Measurements from ENCODE around the gene CDC42SE2. TPM values are rescaled to one million over a fixed set of nuclear protein-coding genes. Genes with fewer than 3 reads are reported as not detected.
"Not testable (repeated sequence)": the region's sequence is repeated elsewhere in the genome, so short reads cannot be mapped to it uniquely, and the experiment has no call there.

Gene CDC42SE2
- total RNA-seq, 1 donor from 2014 or later, result 8.6 TPM

DNA sequence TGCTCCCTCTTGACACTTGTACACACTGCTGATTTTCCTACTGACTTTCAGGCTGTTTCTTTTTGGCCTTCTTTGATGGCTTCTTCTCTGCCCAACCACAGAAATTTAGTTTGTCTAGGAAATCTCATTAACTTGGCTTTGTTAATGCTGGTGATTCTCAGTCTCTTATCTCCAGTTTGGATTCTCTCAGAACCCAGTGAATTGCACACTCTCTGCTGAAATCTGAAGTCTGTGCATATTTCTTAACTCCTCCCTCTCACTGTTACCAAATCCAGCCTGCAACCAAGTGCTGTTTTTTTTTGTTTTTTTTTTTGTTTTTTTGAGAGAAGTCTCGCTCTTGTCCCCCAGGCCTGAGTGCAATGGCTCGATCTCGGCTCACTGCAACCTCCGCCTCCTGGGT lies 117.2 kb downstream of the CDC42SE2 start:
- DNase-seq (ENCODE audit: low spot score), result no peak
- intact Hi-C loops (cut with DNase I), result loop anchor here (10.0 kb wide), 1 partner anchor 216 kb away; the partner anchor contains the start of gene HINT1

DNA sequence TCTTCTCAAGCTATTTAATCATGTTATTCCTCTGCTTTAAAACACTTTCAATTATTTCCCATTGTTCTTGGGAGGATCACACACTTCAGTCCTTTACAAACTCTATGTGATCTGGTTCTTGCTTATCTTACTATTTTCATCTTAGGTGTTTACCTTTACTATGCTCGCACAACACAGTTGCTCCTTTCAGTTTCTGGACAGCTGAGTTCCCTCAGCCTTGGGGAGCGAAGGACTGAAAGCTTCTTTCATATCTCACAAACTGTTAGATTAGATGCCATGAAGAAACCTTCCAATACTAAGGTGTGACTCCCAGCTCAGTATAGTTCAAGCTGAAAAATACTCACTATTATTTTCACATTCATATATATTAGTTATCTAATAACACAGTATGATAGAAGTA lies 117.9 kb downstream of the CDC42SE2 start:
- intact Hi-C loops (cut with DNase I), result loop anchor here (10.0 kb wide), 1 partner anchor 217 kb away; the partner anchor contains the start of gene HINT1
- no peak for DNase-seq (ENCODE audit: low spot score)

DNA sequence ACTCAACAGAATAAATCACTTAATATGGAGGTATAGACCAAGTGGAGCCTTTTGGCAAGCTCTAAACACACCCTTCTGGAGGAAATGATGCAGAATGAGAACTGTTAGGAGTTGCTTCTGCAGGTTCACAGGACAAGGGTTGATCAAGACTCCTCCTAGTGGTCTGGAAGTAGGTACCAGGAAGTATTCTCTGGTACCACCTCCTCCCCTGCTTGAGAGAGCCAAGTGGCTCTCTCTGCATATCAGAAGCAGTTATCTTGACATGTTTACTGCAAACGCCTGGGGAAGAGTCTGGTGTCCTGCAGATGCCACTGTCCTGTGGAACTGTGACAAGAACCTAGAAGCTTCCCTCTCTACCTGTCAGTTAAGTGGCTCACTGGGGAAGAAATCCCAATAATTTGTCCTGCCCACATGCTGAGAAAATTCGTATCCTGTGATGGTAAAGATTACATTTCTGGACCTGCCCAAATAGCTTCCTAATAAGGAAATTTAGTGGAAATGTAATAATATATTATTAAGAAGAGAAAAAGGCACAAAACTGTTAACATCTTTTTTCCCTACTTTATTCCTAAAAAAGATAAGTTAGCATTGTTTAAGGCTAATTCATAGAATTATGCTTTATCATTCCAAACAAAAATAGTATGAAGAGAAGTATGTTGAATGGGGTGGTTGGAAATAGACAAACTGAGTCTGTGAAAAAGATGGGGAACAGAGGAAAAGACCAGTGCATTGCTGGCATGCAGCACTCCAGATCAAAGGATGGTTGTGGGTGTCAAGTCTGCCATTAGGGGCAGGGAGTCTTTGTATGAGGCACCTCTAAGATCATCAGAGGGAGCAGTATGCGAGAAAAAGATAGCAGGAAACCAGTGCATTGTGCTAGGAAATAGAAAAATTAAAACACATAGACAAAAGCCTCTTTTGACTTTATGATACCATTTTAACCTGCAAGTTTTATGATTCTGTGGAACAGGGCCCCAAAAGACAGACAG lies 118.8 kb downstream of the CDC42SE2 start:
- DNase-seq (ENCODE audit: low spot score), result no peak
- intact Hi-C loops (cut with DNase I), result loop anchor here (10.0 kb wide), 1 partner anchor 218 kb away; the partner anchor contains the start of gene HINT1

DNA sequence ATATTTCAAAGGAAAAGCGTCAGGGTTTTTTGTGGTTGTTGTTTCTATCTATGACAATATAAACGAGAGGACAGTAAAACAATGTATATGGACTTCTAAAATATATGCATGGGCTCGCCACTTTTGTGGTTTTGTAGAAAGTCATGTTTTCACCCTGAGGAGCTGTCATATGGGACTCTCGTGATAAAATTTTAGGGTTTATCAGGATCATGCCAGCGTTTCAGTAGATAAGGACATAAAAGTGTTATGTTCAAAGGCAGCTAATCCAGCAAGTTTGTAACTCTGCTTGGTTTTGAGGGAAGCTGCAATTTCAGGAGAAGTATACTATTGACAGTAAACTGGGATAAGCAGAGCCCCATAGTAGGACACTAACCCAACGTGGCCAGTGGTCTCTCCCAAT lies 120.3 kb downstream of the CDC42SE2 start:
- intact Hi-C loops (cut with DNase I), result loop anchor here (10.0 kb wide), 1 partner anchor 219 kb away; the partner anchor contains the start of gene HINT1

DNA sequence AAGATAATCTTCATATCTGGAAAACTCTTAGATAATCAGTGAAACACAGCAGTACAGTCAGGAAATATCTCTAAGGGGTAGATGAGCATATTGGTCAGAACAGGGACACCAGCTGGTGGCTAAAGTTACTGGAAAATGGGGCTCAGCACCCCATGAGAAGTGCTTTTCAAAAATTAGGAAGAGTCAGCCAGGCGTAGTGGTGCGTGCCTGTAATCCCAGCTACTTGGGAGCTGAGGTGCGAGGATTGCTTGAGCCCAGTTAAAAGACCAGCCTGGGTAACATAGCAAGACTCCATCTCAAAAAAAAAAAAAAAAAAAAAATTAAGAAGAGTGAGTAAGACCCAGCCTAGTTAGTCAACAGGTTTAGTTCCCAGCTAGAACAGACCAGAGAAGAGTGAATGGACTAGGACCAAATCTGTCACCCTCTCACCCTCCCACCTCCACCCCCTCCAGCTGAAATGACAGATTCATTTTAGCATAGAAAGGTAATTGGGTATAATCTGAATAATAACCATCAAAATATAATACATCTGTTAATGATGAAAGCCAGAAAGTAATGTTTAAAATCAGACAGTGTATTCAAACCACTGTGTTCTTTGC lies 120.9 kb downstream of the CDC42SE2 start:
- no peak for DNase-seq (ENCODE audit: low spot score)
- intact Hi-C loops (cut with DNase I), result loop anchor here (10.0 kb wide), 1 partner anchor 220 kb away; the partner anchor contains the start of gene HINT1

More for the DNA sequence above, 120.3 kb downstream of the CDC42SE2 start:
- DNase-seq (ENCODE audit: low spot score), result no peak

DNA sequence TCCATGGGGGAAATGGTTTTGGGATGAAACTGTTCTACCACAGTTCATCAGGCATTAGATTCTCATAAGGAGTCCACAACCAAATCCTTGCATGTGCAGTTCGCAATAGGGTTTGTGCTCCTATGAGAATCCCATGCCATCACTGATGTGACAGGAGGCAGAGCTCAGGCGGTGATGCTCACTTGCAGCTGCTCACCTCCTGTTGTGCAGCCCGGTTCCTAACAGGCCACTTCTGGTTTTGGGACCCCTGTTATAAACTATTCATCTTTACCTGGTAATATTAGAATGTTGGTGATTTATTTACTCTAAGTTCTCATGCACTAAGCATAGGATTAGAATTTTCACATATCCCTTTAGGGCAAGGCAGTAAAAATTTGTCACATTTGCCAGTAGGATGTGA lies 122.3 kb downstream of the CDC42SE2 start:
- intact Hi-C loops (cut with DNase I), result loop anchor here (10.0 kb wide), 1 partner anchor 221 kb away; the partner anchor contains the start of gene HINT1
- no peak for DNase-seq (ENCODE audit: low spot score)

DNA sequence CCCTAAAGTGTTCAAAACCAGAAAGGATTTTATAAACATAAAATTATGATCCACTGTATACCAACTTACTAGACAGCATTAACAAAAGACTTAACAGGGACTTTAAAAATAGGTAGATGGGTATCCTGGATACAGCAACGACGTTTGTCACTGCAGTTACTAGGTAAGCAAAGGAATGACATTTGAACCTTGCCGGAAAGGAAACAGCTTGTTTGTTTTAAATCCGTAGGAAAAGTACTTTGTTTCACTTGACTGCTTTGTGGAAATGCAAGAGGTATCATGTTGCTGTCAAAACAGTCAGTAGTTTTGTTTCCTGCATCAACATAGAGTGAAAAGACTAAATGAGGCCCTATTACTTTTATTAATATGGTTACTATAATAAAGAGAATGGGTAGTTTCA lies 122.9 kb downstream of the CDC42SE2 start:
- intact Hi-C loops (cut with DNase I), result loop anchor here (10.0 kb wide), 1 partner anchor 222 kb away; the partner anchor contains the start of gene HINT1
- no peak for DNase-seq (ENCODE audit: low spot score)

DNA sequence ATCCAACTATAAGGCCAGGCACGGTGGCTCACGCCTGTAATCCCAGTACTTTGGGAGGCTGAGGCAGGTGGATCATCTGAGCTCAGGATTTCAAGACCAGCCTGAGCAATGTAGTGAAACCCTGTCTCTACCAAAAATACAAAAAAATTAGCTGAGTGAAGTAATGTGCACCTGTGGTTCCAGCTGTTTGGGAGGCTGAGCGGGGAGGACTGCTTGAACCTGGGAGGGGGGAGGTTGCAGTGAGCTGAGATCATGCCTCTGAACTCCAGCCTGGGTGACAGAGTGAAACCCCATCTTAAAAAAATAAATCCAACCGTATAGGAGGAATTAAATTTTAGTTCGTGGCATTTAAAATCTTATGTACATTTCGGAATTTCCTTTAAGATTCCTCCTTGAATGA lies 123.4 kb downstream of the CDC42SE2 start:
- intact Hi-C loops (cut with DNase I), result loop anchor here (10.0 kb wide), 1 partner anchor 222 kb away; the partner anchor contains the start of gene HINT1
- DNase-seq (ENCODE audit: low spot score), result no peak

DNA sequence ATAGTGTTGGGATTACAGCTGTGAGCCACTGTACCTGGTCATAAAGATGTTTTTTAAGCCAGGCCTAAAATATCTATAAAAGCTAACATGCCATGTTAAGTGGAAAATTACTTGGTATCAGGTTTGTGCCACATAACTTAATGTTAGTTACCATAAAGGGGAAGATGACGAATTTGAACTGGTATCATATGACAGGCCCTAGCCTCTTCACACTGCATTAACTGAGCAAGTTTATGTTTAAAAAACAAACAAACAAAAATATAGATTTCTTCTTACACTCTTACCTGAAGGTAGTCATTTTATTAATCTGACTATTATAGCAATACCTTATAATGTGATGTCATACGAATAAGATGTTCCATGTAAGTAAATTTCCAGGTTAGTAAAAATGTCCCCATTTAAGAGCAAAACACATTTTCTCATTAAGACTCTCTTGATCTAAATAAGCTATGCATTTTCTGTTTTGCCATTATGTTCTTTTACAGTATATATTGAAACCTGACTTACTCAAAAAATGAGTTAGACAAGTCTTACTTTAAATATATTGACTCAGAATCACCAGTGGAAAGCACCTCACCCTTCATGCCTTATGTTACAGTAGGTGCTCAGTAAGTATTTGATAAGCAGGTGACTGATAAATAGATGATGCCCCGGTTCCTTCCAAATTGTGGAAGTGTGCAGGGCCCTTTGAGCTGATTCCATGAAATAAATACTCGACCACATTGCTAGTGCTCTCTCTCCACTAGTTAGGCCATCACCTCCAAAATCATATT lies 125.4 kb downstream of the CDC42SE2 start:
- intact Hi-C loops (cut with DNase I), result loop anchor here (10.0 kb wide), 1 partner anchor 224 kb away; the partner anchor contains the start of gene HINT1
- DNase-seq (ENCODE audit: low spot score), result no peak

DNA sequence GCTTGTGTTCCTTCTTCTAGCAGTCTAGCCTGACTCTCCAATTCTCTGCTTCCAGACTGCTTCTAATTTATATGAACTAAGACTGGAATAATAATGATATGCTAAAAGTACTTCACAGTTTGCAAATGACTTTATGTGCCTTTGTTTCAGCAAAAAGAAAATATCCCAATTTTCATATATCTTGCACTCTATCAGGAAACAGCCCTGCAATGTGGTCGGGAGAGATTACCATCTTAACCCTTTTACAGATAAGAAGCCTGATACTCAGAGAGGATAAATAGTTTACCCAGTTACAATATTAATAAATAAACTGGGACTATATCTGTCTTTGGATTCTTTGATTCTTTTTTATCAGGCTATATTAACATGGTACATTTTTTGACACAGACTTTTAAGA lies 126.0 kb downstream of the CDC42SE2 start:
- DNase-seq (ENCODE audit: low spot score), result no peak
- intact Hi-C loops (cut with DNase I), result loop anchor here (10.0 kb wide), 1 partner anchor 225 kb away; the partner anchor contains the start of gene HINT1

DNA sequence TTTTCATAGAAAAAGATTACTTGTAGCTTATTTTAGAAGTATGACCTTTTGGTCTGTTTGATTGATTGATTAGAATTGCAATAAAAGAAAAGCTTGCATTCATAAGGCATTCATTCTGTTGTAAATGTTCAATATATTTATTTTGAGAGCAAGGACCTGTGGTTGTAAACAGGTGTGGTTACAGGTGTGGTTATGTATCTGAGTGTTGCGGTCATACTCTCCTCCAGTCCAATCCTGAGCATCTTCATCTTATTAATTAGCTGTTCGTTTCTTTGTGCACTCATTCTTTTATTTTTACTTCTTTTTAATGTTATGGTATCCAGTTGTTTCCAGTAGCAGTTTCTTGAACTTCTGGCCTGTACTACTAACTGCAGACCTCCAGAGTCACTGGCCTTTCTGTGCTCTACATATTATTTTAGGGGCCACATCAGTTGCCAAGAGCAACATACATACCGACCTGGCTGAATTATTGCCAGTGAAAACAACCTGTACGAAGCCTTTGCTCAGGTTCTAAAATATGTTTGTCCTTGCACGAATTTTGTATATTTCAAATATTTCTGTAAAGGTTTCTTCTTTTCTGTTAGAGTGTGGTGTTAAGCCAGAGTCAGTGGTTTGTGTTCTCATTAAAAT lies 128.7 kb downstream of the CDC42SE2 start:
- DNase-seq (ENCODE audit: low spot score), result no peak
- intact Hi-C loops (cut with DNase I), result no loop called here

DNA sequence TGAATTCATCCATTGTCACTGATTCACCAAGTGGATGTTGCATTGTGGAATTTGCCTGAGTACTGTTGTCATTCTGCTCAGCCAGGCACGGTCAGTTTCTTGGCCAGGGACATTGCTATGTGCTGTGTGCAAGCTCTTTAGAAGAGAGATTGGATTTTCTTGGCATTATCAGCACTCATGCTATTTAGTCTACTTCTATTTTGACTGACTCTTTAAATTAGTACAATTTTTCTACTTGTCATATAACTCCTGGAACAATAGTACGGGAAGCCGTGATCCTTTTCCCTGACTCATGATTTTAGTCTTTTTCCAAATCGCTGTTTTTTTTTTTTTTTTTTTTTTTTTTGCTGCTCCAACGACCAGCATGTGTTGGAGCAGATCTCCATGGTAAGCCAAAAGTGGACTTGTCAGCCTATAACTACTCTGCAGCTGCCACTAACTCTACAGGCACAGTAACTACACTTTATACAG lies 129.7 kb downstream of the CDC42SE2 start:
- no peak for DNase-seq (ENCODE audit: low spot score)
- intact Hi-C loops (cut with DNase I), result no loop called here

DNA sequence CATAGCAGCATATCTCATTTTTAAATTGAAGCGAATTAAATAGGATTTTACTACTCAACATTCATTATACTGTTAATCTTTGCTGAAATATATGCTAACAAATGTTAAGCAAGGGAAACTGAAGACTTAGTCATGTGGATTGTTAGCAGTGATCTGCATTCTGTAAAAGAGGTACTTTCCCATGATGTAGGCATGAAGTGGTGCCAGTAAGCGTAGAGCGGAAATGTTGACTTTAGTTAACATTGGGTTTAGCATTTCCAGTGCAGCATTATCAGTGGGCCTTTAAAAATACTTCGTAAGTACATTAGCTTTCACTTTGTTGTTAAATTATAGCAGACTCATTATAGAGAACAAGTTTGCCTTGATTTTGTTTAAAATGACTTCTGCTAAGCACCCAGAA lies 130.3 kb downstream of the CDC42SE2 start:
- no peak for DNase-seq (ENCODE audit: low spot score)
- intact Hi-C loops (cut with DNase I), result no loop called here

DNA sequence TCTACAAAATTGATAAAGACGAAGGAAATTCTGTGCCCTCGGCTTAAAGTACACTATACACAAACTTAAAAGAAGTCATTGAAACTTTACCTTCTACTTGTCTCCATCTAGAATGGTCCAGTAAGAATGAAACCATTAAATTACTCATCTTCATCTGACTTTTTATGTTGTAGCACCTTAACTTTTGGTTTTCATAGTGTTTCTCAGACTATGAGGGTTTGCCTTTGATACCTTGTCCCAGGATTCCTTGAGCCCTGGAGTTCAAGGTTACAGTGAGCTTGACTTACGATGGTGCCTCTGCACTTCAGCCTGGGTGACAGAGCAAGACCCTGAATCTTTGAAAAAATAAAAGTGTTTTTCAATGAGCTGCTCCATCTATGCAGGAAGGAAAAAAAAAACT lies 132.2 kb downstream of the CDC42SE2 start:
- DNase-seq (ENCODE audit: low spot score), result no peak
- intact Hi-C loops (cut with DNase I), result no loop called here

DNA sequence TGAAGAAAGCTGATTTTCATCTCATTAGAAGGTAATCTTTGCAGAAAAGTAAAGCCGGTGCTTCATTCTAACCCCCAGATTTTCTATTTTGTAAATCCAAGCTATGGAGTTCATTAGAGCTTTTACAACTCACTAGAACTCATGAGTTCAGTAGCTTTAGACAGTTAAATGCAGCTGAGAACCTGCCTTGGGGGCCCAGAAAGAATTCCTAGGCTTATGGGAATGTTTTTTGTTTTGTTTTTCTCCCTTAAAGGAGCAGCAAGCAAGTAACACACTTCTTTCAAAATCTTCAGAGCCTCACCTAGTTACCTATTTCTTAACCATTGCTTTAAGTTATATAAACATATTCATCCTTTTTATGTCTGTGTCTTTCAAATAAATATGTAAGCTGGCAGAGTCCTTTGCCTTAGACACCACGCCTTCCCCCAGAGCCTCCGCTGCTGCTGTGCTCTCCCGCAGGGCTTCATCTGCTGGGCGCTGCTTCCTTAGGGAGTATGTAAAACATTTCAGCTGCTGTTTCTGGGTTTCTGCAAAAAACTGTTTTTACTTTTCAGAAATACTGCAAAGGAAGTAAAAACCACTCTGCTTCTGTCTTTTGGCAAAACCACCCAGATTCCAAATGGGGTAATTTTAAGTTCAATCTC lies 132.9 kb downstream of the CDC42SE2 start:
- DNase-seq (ENCODE audit: low spot score), result no peak
- intact Hi-C loops (cut with DNase I), result no loop called here

DNA sequence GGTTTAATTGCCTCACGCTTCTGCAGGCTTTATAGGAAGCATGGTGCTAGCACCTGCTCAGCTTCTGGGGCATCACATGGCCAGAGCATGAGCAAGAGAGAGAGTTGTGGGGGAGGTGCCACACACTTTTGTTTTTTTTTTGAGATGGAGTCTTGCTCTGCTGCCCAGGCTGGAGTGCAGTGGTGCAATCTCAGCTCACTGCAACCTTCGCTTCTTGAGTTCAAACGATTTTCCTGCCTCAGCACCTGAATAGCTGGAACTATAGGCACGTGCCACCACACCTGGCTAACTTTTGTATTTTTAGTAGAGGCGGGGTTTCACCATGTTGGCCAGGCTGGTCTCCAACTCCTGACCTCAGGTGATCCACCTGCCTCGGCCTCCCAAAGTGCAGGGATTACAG lies 135.2 kb downstream of the CDC42SE2 start:
- DNase-seq (ENCODE audit: low spot score); intact Hi-C loops (cut with DNase I): not testable (repeated sequence)

DNA sequence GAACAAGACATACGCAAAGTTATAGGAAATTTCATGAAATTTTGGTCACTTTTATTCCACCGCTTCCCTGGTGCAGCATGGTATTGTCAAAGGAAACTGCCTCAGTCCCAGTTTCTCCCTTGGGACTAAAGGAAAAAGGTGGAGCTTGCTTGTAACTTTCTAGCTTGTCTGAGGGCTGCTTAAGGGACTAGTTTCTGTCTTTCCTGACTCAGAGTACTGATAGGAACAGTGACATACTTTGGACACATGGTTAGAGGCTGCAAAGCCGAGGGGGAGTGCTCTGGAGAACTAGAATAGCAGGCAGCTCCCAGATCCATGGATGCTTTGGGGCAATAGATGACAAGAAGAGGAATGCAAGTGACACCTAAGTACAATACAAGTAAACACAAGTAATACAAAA lies 136.7 kb downstream of the CDC42SE2 start:
- DNase-seq (ENCODE audit: low spot score), result no peak
- intact Hi-C loops (cut with DNase I), result no loop called here

DNA sequence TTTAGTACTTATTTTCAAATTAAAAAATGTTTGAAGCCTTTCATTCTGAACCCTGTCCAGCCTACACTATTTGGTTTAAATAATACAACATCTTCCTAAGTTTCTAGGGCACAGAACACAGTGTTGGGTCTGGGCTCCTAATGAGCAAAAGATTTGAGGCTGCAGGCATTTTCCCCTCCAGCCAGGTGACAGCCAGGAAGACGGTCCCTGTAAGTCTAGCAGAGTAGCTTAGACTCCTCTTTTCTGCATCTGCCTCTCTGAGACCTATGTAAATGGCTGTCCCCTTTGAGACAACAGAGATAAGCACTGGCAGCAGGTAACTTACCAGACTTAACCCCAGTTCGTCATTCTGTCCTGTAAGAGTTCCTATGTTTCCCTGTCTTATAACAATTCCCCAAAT lies 141.8 kb downstream of the CDC42SE2 start:
- intact Hi-C loops (cut with DNase I), result no loop called here
- no peak for DNase-seq (ENCODE audit: low spot score)
